Liver (tissue), 3 donors: ENCODE measurements around the gene ANXA3.

Experiments
- CTCF ChIP-seq: fragments of 150-350 bp; IDR thresholded peaks from 2 replicates; pipeline ENCODE4 v1.5.1; 2017; ENCODE audit warnings: improper control_type of control experiment, low read depth, low read length; ENCODE audit not compliant: missing input control
- FOXA2 ChIP-seq: IDR thresholded peaks from 2 replicates; pipeline ENCODE4 v1.6.1; 2016; ENCODE audit warnings: antibody characterized with exemption
- HNF4A ChIP-seq, 2 donors: conservative IDR thresholded peaks; 2 replicates each; pipeline ENCODE4 v1.6.1; 2016; ENCODE audit warnings: antibody characterized with exemption in 2 of 2, mild to moderate bottlenecking in 2 of 2
- MAX ChIP-seq: IDR thresholded peaks from 2 replicates; pipeline ENCODE4 v1.6.1; 2016; ENCODE audit warnings: antibody characterized with exemption
- RAD21 ChIP-seq, 2 donors: IDR thresholded peaks; 2 replicates each; pipeline ENCODE4 v1.6.1; 2016; ENCODE audit warnings: antibody characterized with exemption in 2 of 2, mild to moderate bottlenecking in 2 of 2
- SP1 ChIP-seq: IDR thresholded peaks from 2 replicates; pipeline ENCODE4 v1.6.1; 2018; ENCODE audit warnings: antibody characterized with exemption, mild to moderate bottlenecking
- YY1 ChIP-seq: IDR thresholded peaks from 2 replicates; pipeline ENCODE4 v1.6.1; 2016; ENCODE audit warnings: antibody characterized with exemption, mild to moderate bottlenecking
- ZBTB33 ChIP-seq: IDR thresholded peaks from 2 replicates; pipeline ENCODE4 v1.6.1; 2016; ENCODE audit warnings: antibody characterized with exemption
- donor health status: healthy.
- donor health status: healthy.

- TF ChIP-seq CTCF (no peak), MAX (no peak), FOXA2 (no peak), ZBTB33 (no peak), RAD21 (IDR thresholded peaks at IDR 0.05) (no peak), YY1 (no peak), HNF4A (conservative IDR thresholded peaks at IDR 0.05) (no peak), SP1 (no peak)
Measured at GRCh38 chr4:78627046-78627965, 75.7 kb downstream of the ANXA3 start.
